Caco-2 (cell line): Measurements from ENCODE around the gene ARPC5L. TPM values are rescaled to one million over a fixed set of nuclear protein-coding genes. Genes with fewer than 3 reads are reported as not detected.

ENCODE experiments used
- BruUV-seq: library from RNA; stranded (reverse); fragments of 400-500 nt; replicated peaks from 2 replicates; lab custom pipeline; 2021; lab: Mats Ljungman, UMichigan
- CTCF ChIA-PET: fragments of 300-600 bp; sonication (Branson Sonifier 250); formaldehyde crosslinking; loops from one replicate; lab custom pipeline; 2022; ENCODE audit warnings: antibody characterized with exemption; lab: Charles Lee
- POLR2A ChIA-PET: fragments of 300-600 bp; sonication (Branson Sonifier 250); formaldehyde crosslinking; loops from one replicate; lab custom pipeline; 2022; ENCODE audit warnings: antibody characterized with exemption; lab: Charles Lee
- DNase-seq, 2 experiments: peaks; one replicate each; pipeline versions ENCODE4 v3.0.0 to v3.0.0-alpha.2; 2020 to 2022
- H3K27me3 ChIP-seq: replicated peaks from 2 replicates; pipeline ENCODE4 v1.6.0; 2011; ENCODE audit warnings: low read length; ENCODE audit not compliant: control insufficient read depth, insufficient read depth
- H3K36me3 ChIP-seq: 2 replicates; pipeline ENCODE4 v1.5.1; 2011; ENCODE audit warnings: low read length; ENCODE audit not compliant: control insufficient read depth, insufficient read depth
- H3K4me1 ChIP-seq: fragments of 250-450 bp; sonication (Bioruptor Pico); 2 replicates; pipeline ENCODE4 v1.5.1; 2020; ENCODE audit warnings: mild to moderate bottlenecking
- H3K4me3 ChIP-seq: 2 replicates; pipeline ENCODE4 v1.5.1; 2011; ENCODE audit warnings: low read depth, mild to moderate bottlenecking, control low read depth, low read length
- H3K9me3 ChIP-seq: fragments of 250-450 bp; sonication (Bioruptor Pico); 2 replicates; pipeline ENCODE4 v1.5.1; 2020; ENCODE audit warnings: mild to moderate bottlenecking, moderate library complexity
- H3K27ac Mint-ChIP-seq: one replicate; pipeline ENCODE4 v1.8.0; 2022; ENCODE audit warnings: mixed read lengths; ENCODE audit not compliant: unreplicated experiment
- H3K27me3 Mint-ChIP-seq: one replicate; pipeline ENCODE4 v1.8.0; 2022; ENCODE audit warnings: mixed read lengths; ENCODE audit not compliant: insufficient read depth, unreplicated experiment
- H3K36me3 Mint-ChIP-seq: one replicate; pipeline ENCODE4 v1.8.0; 2022; ENCODE audit warnings: mild to moderate bottlenecking, mixed read lengths; ENCODE audit not compliant: insufficient read depth, unreplicated experiment
- H3K4me1 Mint-ChIP-seq: one replicate; pipeline ENCODE4 v1.8.0; 2022; ENCODE audit warnings: low read depth, mixed read lengths; ENCODE audit not compliant: unreplicated experiment
- H3K4me3 Mint-ChIP-seq: one replicate; pipeline ENCODE4 v1.8.0; 2022; ENCODE audit warnings: mild to moderate bottlenecking, moderate library complexity, mixed read lengths; ENCODE audit not compliant: unreplicated experiment
- H3K9me3 Mint-ChIP-seq: one replicate; pipeline ENCODE4 v1.8.0; 2022; ENCODE audit warnings: mixed read lengths; ENCODE audit not compliant: unreplicated experiment
- CTCF ChIP-seq, 2 experiments: fragments of 200-600 bp in 1 of 2; IDR thresholded peaks; 1 replicate in 1 of 2; 2 replicates in 1 of 2; pipeline versions ENCODE4 v1.5.1 to v1.8.0; 2011 to 2022; ENCODE audit warnings: antibody characterized with exemption in 1 of 2, control low read depth in 1 of 2, inconsistent platforms in 1 of 2, low read depth in 1 of 2, low read length in 1 of 2, mild to moderate bottlenecking in 1 of 2, moderate library complexity in 1 of 2; ENCODE audit not compliant: insufficient read depth in 1 of 2, severe bottlenecking in 1 of 2, unreplicated experiment in 1 of 2
- intact Hi-C: fragments of 100-400 bp; cut with micrococcal nuclease; formaldehyde crosslinking; loops from one replicate; pipeline ENCODE4 v1.10.0; 2022; ENCODE audit not compliant: unreplicated experiment
- total RNA-seq: library from RNA; stranded (reverse); gene quantifications from 2 replicates; pipeline ENCODE4 v1.2.3, GENCODE V29; 2022

The ARPC5L gene
- total RNA-seq, 1 experiment from 2014 or later: 60.1 TPM

DNA sequence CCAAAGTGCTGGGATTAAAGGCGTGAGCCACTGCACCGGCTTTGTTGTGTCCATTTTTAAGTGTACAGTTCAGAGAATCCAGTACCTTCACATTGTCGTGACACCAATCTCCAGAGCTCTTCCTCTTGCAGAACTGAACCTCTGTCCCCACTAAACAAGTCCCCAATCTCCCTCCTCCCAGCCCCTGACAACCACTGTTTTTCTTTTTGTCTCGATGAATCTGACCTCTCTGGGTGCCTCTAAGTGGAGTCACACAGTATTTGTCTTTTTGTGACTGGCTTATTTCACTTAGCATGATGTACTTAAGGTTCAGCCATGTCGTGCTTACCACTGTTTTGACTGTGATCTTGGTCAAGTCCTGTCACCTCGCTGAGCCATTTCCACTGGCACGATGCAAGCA is 7.1 kb upstream of the ARPC5L start:
- ChIA-PET CTCF (interaction anchor here (1.0 to 11.7 kb wide), 3 partner anchors 38 to 81 kb away, joined by 4 to 325 read pairs (median 13); partner anchors contain the start of genes NR6A1 and OLFML2A), POLR2A (interaction anchor here (0.6 kb wide), 2 partner anchors 75 to 85 kb away, joined by 3 to 4 read pairs; no protein-coding TSS in a partner anchor)
- Mint-ChIP-seq H3K36me3 (peaks cover 67% of the 10 kb centered on the region), H3K27me3 (no peaks in the 10 kb centered on the region), H3K4me3 (no peak overlapping the region), H3K4me1 (peaks cover 6% of the 10 kb centered on the region), H3K27ac (peak overlapping the region; percentile 21), H3K9me3 (no peaks in the 10 kb centered on the region)
- no TSS peak for BruUV-seq
- Histone ChIP-seq H3K27me3 (no peaks in the 10 kb centered on the region), H3K36me3 (peaks cover 7% of the 10 kb centered on the region), H3K4me3 (no peak overlapping the region), H3K4me1 (peaks cover 11% of the 10 kb centered on the region), H3K9me3 (no peaks in the 10 kb centered on the region)
- intact Hi-C loops: no loop called here
- no peak for DNase-seq
- no peak for TF ChIP-seq CTCF (IDR thresholded peaks at IDR 0.05; ENCODE audit: insufficient read depth in 1 of 2, low read depth in 1 of 2, low read length in 1 of 2, severe bottlenecking in 1 of 2, unreplicated experiment in 1 of 2)

DNA sequence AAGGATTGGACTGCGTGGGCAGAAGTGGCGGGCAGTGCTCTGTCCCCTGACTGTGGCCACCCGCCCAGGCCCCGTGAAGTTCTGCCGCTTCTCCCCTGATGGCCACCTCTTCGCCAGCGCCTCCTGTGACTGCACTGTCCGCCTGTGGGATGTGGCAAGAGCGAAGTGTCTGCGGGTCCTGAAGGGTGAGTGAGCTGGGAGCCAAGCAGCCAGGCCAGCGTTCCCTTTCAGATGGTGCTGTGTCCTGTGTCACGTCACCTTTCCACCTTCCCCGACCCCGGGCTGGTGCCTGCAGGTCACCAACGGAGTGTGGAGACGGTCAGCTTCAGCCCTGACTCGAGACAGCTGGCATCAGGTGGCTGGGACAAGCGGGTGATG is 6.4 kb upstream of the ARPC5L start:
- POLR2A ChIA-PET: no interaction called here
- Histone ChIP-seq H3K4me1 (peaks cover 17% of the 10 kb centered on the region), H3K36me3 (peaks cover 11% of the 10 kb centered on the region), H3K4me3 (no peak overlapping the region), H3K27me3 (no peaks in the 10 kb centered on the region), H3K9me3 (no peaks in the 10 kb centered on the region)
- no peak for DNase-seq
- intact Hi-C loops: no loop called here
- H3K4me1 Mint-ChIP-seq: peaks cover 12% of the 10 kb centered on the region
- TF ChIP-seq CTCF (IDR thresholded peaks at IDR 0.05; ENCODE audit: insufficient read depth in 1 of 2, low read depth in 1 of 2, low read length in 1 of 2, severe bottlenecking in 1 of 2, unreplicated experiment in 1 of 2): no peak
- H3K9me3 Mint-ChIP-seq: no peaks in the 10 kb centered on the region
- CTCF ChIA-PET: interaction anchor here (0.6 to 11.7 kb wide), 3 partner anchors 81 to 288 kb away, joined by 3 to 325 read pairs (median 4); partner anchors contain the start of genes NR6A1, OLFML2A and SCAI
- peak overlapping the region; percentile 21 for H3K27ac Mint-ChIP-seq
- peaks cover 74% of the 10 kb centered on the region for H3K36me3 Mint-ChIP-seq
- no peak overlapping the region for H3K4me3 Mint-ChIP-seq
- BruUV-seq: no TSS peak
- no peaks in the 10 kb centered on the region for H3K27me3 Mint-ChIP-seq

DNA sequence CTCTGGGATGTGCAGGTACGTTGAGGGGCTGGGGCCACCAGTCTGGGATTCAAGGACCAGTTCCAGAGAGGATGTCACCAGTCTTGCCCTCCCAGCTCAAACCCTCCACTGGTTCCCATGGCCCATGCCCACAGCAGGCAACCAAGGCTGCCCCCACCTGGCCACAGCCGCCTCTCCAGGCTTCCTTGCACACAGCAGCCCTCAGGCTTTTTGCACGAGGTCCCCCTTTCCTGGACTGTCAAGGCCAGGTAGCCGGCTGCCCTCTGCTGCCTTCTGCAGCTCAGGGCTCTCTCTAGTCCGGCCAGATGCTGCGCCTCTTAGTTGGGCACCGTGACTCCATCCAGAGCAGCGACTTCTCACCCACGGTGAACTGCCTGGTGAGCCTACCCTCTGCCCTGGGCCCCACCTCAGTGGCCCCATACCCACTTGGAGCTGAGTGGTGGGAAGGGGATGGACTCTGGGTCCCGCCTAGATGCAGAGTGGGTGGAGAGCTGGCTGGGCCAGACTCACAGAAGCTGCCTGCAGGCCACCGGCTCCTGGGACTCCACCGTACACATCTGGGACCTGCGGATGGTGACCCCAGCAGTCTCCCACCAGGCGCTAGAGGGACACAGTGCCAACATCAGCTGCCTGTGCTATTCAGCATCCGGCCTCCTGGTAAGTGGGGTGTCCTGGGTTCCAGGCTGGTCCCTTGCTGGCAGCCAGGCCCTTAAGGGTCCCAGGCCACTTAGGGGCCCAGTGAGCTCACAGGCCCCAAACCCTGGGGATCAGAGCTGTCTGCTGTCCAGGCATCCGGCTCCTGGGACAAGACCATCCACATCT is 5.8 kb upstream of the ARPC5L start:
- DNase-seq: peak; percentile 68 to 73
- H3K36me3 ChIP-seq: peaks cover 13% of the 10 kb centered on the region
- ChIA-PET POLR2A (interaction anchor here (0.7 kb wide), 1 partner anchor 385 kb away, joined by 3 read pairs; the partner anchor contains the start of gene HSPA5), CTCF (interaction anchor here (0.6 to 11.7 kb wide), 4 partner anchors 22 to 287 kb away, joined by 3 to 325 read pairs (median 4); partner anchors contain the start of genes NR6A1, OLFML2A and SCAI)
- Mint-ChIP-seq H3K9me3 (no peaks in the 10 kb centered on the region), H3K4me1 (peaks cover 12% of the 10 kb centered on the region), H3K27me3 (no peaks in the 10 kb centered on the region), H3K36me3 (peaks cover 80% of the 10 kb centered on the region), H3K4me3 (no peak overlapping the region), H3K27ac (peak overlapping the region; percentile 21)
- H3K4me3 ChIP-seq: no peak overlapping the region
- H3K9me3 ChIP-seq: no peaks in the 10 kb centered on the region
- H3K4me1 ChIP-seq: peaks cover 17% of the 10 kb centered on the region
- no peaks in the 10 kb centered on the region for H3K27me3 ChIP-seq
- peak in 1 of 2 experiments; percentile 49 for TF ChIP-seq CTCF (IDR thresholded peaks at IDR 0.05; ENCODE audit: insufficient read depth in 1 of 2, low read depth in 1 of 2, low read length in 1 of 2, severe bottlenecking in 1 of 2, unreplicated experiment in 1 of 2)
- intact Hi-C loops: loop anchor here (2.0 kb wide), 1 partner anchor 519 kb away; no protein-coding TSS in a partner anchor
- no TSS peak for BruUV-seq
